Fibroblast of mammary gland (primary cell): Measurements from ENCODE around the gene DICER1.

Source experiments
- DNase-seq: peaks from one replicate; pipeline ENCODE4 v3.0.0-alpha.2; 2010; ENCODE audit warnings: low read depth
- H3K4me3 ChIP-seq: 2 replicates; pipeline ENCODE4 v1.5.1; 2011; ENCODE audit warnings: low read depth, mild to moderate bottlenecking, low read length, moderate library complexity; ENCODE audit not compliant: control insufficient read depth
- TF ChIP-seq, protein P1 (sequence below): conservative IDR thresholded peaks from 2 replicates; pipeline ENCODE4 v1.5.1; 2011; ENCODE audit warnings: low read depth, low read length, inconsistent platforms; ENCODE audit not compliant: control insufficient read depth, insufficient read depth

Gene DICER1

DNA sequence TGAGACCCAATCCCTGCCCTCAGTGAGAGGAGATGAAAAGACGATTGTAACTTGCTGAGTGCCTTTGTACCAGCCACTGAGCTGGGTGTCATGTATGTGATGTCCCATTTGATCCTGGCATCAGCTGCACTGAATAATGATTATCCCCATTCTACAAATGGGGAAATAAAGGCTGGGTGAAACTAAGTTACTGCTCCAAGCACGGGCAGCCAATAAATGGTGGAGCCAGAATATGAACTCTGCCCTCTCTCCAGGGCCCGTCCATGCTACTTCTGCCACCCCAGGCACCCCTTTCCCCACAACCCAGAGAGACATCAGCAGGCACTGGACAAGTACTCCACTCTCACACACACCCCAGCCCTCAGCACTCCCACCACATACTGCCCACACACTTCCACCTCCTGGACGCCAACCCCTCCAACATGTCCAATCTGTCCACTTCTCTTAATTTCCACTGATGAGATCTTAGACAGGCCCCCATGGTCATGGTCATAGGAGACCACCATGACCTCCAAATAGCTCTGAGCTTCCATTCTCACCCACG, 115.8 kb downstream of the DICER1 start:
- H3K4me3 ChIP-seq: no peak overlapping the region
- TF ChIP-seq, protein P1, sequence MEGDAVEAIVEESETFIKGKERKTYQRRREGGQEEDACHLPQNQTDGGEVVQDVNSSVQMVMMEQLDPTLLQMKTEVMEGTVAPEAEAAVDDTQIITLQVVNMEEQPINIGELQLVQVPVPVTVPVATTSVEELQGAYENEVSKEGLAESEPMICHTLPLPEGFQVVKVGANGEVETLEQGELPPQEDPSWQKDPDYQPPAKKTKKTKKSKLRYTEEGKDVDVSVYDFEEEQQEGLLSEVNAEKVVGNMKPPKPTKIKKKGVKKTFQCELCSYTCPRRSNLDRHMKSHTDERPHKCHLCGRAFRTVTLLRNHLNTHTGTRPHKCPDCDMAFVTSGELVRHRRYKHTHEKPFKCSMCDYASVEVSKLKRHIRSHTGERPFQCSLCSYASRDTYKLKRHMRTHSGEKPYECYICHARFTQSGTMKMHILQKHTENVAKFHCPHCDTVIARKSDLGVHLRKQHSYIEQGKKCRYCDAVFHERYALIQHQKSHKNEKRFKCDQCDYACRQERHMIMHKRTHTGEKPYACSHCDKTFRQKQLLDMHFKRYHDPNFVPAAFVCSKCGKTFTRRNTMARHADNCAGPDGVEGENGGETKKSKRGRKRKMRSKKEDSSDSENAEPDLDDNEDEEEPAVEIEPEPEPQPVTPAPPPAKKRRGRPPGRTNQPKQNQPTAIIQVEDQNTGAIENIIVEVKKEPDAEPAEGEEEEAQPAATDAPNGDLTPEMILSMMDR: no peak
- no peak for DNase-seq

- DNase-seq: peak; percentile 69
- TF ChIP-seq, protein P1: no peak
These were observed 116.4 kb downstream of the DICER1 start for GRCh38 chr14:95040708-95041476.

GRCh38 chr14:95039993-95040348, 117.4 kb downstream of the DICER1 start:
- no peak for DNase-seq
- no peak overlapping the region for H3K4me3 ChIP-seq
- TF ChIP-seq, protein P1: no peak

More at GRCh38 chr14:95040708-95041476, 116.4 kb downstream of the DICER1 start:
- H3K4me3 ChIP-seq: no peak overlapping the region

GRCh38 chr14:95039259-95039992, 117.9 kb downstream of the DICER1 start:
- no peak for DNase-seq
- no peak overlapping the region for H3K4me3 ChIP-seq
- TF ChIP-seq, protein P1: no peak

- TF ChIP-seq, protein P1: no peak
- DNase-seq: no peak
These were observed 118.6 kb downstream of the DICER1 start for GRCh38 chr14:95038521-95039250.

DNA sequence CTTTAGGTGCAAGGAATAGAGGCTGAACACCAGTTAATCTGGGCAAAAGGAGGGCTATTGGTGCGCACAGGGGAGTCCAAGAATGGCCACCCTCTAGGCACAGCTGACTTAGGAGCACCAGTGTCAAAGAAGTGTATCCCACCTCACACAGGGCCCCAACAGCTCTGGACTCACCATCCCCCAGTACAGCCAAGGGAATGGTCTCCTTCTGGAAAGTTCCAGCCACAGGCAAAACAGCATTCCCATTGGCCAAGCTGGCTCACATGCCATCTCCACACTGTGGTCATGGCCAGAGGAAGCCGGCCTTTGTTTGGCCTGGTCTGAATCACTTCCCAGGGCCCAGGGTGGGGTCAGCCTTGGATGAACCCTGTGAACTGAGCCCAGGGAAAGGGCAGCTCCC, 120.1 kb downstream of the DICER1 start:
- TF ChIP-seq, protein P1: no peak
- DNase-seq: no peak

More at GRCh38 chr14:95038521-95039250, 118.6 kb downstream of the DICER1 start:
- H3K4me3 ChIP-seq: no peak overlapping the region

More for the DNA sequence above, 120.1 kb downstream of the DICER1 start:
- H3K4me3 ChIP-seq: no peak overlapping the region
